Testis (tissue), 3 donors: ENCODE data around the gene NLRC5. TPM values are rescaled to one million over a fixed set of nuclear protein-coding genes. Genes with fewer than 3 reads are reported as not detected.

ENCODE experiments used
- DNase-seq: peaks from one replicate; pipeline ENCODE4 v3.0.0-alpha.2; 2019
- H3K27ac ChIP-seq, 2 donors: fragments of 200-600 bp; sonication (generic); one replicate each; pipeline ENCODE4 v1.5.1; 2019
- H3K27me3 ChIP-seq: fragments of 200-600 bp; sonication (generic); one replicate; pipeline ENCODE4 v1.5.1; 2019
- H3K36me3 ChIP-seq: fragments of 200-600 bp; sonication (generic); one replicate; pipeline ENCODE4 v1.5.1; 2017; ENCODE audit warnings: low read depth; ENCODE audit errors: missing control alignments
- H3K4me1 ChIP-seq: fragments of 200-600 bp; sonication (generic); one replicate; pipeline ENCODE4 v1.5.1; 2019
- H3K4me3 ChIP-seq, 2 donors: fragments of 200-600 bp; sonication (generic); one replicate each; pipeline ENCODE4 v1.5.1; 2017 to 2019
- H3K9me3 ChIP-seq: fragments of 200-600 bp; sonication (generic); one replicate; pipeline ENCODE4 v1.5.1; 2017
- POLR2A ChIP-seq: fragments of 450-650 bp; IDR thresholded peaks from one replicate; pipeline ENCODE4 v1.6.1; 2017; ENCODE audit warnings: antibody characterized with exemption, mild to moderate bottlenecking, moderate library complexity
- WGBS, 2 donors: methylation state at CpG; one replicate each; pipeline ENCODE4 v1.1.5; 2018; 5-methylcytosine and 5-hydroxymethylcytosine counted together
- intact Hi-C: fragments of 100-400 bp; cut with DNase I; formaldehyde crosslinking; loops from one replicate; pipeline ENCODE4 v1.15.1; 2023; ENCODE audit warnings: low total_unique reads
- polyA plus RNA-seq: library from polyadenylated mRNA; stranded (reverse); fragments of 350-450 nt; fragmentation: Illumina TruSeq; extraction: RNeasy Lipid Tissue Mini Kit (QIAGEN cat#74804); gene quantifications from one replicate; pipeline ENCODE4 v1.2.3, GENCODE V29; 2014; ENCODE audit warnings: low read depth, low replicate concordance; ENCODE audit not compliant: insufficient read depth
- total RNA-seq, 2 donors: library from RNA; depleted of rRNA; stranded (reverse); fragments of >200 nt; gene quantifications; one replicate each; pipeline ENCODE4 v1.2.3, GENCODE V29; 2016
- TF ChIP-seq, protein P1 (sequence below), 3 experiments: fragments of 450-650 bp in 2 of 3; fragments of 200-600 bp in 1 of 3; sonication (generic) in 1 of 3; IDR thresholded peaks; one replicate each; pipeline ENCODE4 v1.5.1; 2016 to 2019; ENCODE audit warnings: antibody characterized with exemption in 3 of 3, mild to moderate bottlenecking in 2 of 3, moderate library complexity in 1 of 3

The NLRC5 gene
- total and polyA plus RNA-seq, 3 donors from 2014 or later, result 10.3 to 14.9 (median 12.0) TPM

DNA sequence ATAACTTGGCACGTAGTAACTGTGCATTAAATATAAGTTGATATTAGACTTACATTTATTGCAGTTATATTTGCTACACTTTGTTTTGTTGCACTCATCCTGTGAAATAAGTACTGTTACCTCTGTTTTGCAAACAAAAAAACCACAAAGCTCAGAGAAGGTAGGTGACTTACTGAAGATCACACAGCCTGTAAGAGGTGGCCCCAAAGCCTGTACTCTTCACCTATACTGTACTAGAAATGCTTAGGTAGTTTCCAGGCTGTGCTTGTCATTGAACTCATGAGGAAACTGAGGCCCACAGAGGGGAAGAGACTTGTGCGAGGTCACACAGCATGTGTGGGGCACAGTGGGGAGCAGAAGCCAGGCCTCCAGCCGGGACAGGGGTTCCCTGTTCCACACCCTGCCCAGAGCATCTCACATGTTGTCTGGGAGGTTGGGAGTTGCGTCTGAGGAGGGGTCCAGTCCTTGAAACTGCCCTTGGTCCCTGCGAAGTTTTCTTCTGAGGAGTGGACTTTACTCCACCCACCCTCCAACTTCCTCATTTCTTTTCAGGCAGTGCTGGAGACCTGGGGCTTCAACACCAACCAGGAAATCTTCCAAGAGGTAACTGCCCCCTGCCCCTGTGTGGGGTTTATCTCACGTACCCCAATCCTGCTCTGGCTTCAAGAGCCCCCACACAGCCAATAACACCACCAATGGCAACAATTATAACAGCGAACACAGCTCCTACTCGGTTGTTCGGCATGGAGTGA, 14.6 kb upstream of the NLRC5 start:
- Histone ChIP-seq H3K9me3 (no peaks in the 10 kb centered on the region), H3K27me3 (no peaks in the 10 kb centered on the region), H3K27ac (no peak overlapping the region), H3K4me3 (no peak overlapping the region), H3K4me1 (no peaks in the 10 kb centered on the region), H3K36me3 (no peaks in the 10 kb centered on the region)
- no peak for TF ChIP-seq POLR2A
- TF ChIP-seq, protein P1, sequence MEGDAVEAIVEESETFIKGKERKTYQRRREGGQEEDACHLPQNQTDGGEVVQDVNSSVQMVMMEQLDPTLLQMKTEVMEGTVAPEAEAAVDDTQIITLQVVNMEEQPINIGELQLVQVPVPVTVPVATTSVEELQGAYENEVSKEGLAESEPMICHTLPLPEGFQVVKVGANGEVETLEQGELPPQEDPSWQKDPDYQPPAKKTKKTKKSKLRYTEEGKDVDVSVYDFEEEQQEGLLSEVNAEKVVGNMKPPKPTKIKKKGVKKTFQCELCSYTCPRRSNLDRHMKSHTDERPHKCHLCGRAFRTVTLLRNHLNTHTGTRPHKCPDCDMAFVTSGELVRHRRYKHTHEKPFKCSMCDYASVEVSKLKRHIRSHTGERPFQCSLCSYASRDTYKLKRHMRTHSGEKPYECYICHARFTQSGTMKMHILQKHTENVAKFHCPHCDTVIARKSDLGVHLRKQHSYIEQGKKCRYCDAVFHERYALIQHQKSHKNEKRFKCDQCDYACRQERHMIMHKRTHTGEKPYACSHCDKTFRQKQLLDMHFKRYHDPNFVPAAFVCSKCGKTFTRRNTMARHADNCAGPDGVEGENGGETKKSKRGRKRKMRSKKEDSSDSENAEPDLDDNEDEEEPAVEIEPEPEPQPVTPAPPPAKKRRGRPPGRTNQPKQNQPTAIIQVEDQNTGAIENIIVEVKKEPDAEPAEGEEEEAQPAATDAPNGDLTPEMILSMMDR (IDR thresholded peaks at IDR 0.05), result no peak
- intact Hi-C loops, result no loop called here
- WGBS, 2 donors, result 73 to 86% methylated on average over 9 of the region's 9 CpGs
- no peak for DNase-seq

GRCh38 chr16:56975714-56976113, 13.6 kb upstream of the NLRC5 start:
- no peak for TF ChIP-seq POLR2A
- TF ChIP-seq, protein P1 (IDR thresholded peaks at IDR 0.05), result no peak
- no peak overlapping the region for H3K27ac ChIP-seq
- H3K4me3 ChIP-seq, result no peak overlapping the region
- intact Hi-C loops, result no loop called here
- WGBS, 2 donors, result 89 to 94% methylated on average over 10 of the region's 10 CpGs
- no peak for DNase-seq
- no peaks in the 10 kb centered on the region for H3K4me1 ChIP-seq
- H3K9me3 ChIP-seq, result no peaks in the 10 kb centered on the region
- H3K27me3 ChIP-seq, result no peaks in the 10 kb centered on the region
- H3K36me3 ChIP-seq, result no peaks in the 10 kb centered on the region

DNA sequence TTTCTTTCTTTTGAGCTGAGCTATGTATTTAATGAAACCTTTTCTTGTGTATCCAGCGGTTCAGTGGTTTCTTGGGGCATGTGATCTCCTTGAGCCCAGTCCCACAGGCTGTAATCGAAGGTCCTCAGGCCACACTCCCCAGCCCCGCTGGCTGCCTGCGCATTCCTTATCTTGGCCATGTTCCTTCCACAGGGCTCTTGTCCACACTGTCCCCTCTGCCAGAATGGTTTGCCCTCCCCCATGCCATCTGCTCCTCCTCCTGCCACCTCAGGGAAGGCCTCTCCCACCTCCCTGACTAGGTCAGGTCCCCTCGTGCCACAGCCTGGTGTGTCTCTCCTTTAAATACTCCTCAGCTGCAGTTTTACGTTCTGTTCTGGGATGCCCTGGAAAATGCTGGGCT, 12.1 kb upstream of the NLRC5 start:
- no peaks in the 10 kb centered on the region for H3K27me3 ChIP-seq
- intact Hi-C loops, result no loop called here
- no peaks in the 10 kb centered on the region for H3K9me3 ChIP-seq
- TF ChIP-seq POLR2A, result no peak
- TF ChIP-seq, protein P1 (IDR thresholded peaks at IDR 0.05), result no peak
- H3K4me3 ChIP-seq, result no peak overlapping the region
- no peaks in the 10 kb centered on the region for H3K36me3 ChIP-seq
- DNase-seq, result no peak
- H3K27ac ChIP-seq, result no peak overlapping the region
- no peaks in the 10 kb centered on the region for H3K4me1 ChIP-seq
- 80 to 86% methylated on average over 6 of the region's 6 CpGs for WGBS, 2 donors

GRCh38 chr16:56977823-56978430, 11.4 kb upstream of the NLRC5 start:
- Histone ChIP-seq H3K4me3 (no peak overlapping the region), H3K27me3 (no peaks in the 10 kb centered on the region), H3K4me1 (no peaks in the 10 kb centered on the region), H3K36me3 (no peaks in the 10 kb centered on the region), H3K27ac (no peak overlapping the region), H3K9me3 (no peaks in the 10 kb centered on the region)
- no peak for DNase-seq
- WGBS, 2 donors, result 88% methylated on average over 5 to 11 of the region's 11 CpGs
- intact Hi-C loops, result no loop called here
- no peak for TF ChIP-seq POLR2A
- TF ChIP-seq, protein P1 (IDR thresholded peaks at IDR 0.05), result no peak

DNA sequence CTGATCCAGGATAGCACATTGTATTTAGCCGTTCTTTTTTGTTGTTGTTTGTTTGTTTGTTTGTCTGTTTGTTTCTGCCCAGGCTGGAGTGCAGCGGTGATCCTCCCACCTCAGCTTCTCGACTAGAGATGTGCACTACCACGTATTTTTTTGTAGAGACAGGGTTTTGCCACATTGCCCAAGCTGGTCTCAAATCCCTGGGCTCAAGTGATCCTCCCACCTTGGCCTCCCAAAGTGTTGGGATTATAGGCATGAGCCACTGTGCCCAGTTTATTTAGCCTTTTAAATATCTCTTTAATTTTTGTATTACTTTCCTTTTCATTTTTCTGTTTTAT, 9.2 kb upstream of the NLRC5 start:
- no peak overlapping the region for H3K27ac ChIP-seq
- intact Hi-C loops, result no loop called here
- H3K27me3 ChIP-seq, result no peaks in the 10 kb centered on the region
- H3K4me3 ChIP-seq, result no peak overlapping the region
- no peak for DNase-seq
- H3K9me3 ChIP-seq, result no peaks in the 10 kb centered on the region
- no peaks in the 10 kb centered on the region for H3K4me1 ChIP-seq
- no peak for TF ChIP-seq POLR2A
- TF ChIP-seq, protein P1 (IDR thresholded peaks at IDR 0.05), result no peak
- WGBS, 2 donors, result 79 to 88% methylated on average over 4 of the region's 4 CpGs
- H3K36me3 ChIP-seq, result no peaks in the 10 kb centered on the region
